ENCODE results near the gene PCDH15.
A peak's percentile ranks its signal among the peaks of the same experiment; 100 is the strongest.

Gene PCDH15

DNA sequence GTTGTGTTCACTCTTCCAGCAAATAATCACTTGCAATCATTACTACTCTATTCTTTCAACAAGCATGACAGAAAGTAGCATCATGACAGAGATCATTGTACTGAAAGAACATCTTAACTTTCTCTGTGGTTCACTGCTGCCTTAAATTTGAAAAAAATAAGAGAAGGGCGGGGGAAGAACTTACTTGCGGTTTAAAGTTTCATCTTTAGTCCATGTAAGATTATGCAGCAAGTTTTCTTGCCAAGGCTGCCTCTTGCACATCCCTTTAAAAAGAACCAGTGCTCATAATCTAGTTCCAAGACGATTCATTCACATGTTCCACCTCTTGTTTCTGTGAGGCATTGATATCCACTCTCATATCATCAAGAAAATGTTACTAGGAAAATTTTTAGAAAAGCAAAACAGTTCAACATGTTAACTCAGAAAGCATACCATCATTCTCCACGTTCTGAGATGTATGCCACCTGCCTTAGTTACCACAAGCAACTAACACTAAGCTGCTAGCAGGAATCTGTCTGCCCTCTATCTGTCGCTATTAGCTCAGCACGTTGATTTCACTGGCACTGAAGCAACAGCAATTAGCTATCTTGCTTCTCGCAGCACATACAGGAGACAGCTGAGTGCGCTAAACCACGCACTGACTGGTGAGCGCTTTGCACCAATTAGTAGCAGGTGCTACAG is at the start of gene PCDH15:
Gene PCDH15 (minus strand): TSS at position 491 of the 681 bp plus-strand sequence. CDS start 136,969 bp downstream, outside the sequence.
- DNase-seq = peak; percentile 12

DNA sequence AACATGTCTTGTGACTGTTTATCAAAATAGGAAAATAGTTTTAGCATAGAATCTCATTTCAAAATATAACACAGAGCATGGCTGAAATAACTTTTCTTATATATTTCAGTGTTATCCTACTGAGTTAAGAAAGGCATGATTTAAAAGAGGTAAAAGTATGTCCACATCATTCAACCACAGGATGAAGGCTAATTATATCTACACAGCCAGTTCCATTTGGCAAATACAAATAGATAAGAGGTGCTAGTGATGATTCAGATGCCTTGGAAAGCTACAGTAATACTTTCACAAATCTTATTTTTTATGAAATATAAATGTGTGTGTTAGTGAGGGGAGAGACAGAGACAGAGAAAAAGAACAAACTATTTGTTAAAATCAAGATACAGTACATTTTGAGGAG is 42.9 kb upstream of the PCDH15 start:
- no peak for DNase-seq

GRCh38 chr10:54843085-54843646 is 42.1 kb upstream of the PCDH15 start:
- no peak for DNase-seq

GRCh38 chr10:54837479-54837878 is 36.4 kb upstream of the PCDH15 start:
- DNase-seq = no peak

- DNase-seq = no peak
Observed at GRCh38 chr10:54833029-54833428, 32.0 kb upstream of the PCDH15 start.

- no peak for DNase-seq
Observed at GRCh38 chr10:54826994-54827560, 26.0 kb upstream of the PCDH15 start.

GRCh38 chr10:54815583-54815982 is 14.6 kb upstream of the PCDH15 start:
- no peak for DNase-seq

GRCh38 chr10:54808186-54808935 is 7.3 kb upstream of the PCDH15 start:
- no peak for DNase-seq

DNA sequence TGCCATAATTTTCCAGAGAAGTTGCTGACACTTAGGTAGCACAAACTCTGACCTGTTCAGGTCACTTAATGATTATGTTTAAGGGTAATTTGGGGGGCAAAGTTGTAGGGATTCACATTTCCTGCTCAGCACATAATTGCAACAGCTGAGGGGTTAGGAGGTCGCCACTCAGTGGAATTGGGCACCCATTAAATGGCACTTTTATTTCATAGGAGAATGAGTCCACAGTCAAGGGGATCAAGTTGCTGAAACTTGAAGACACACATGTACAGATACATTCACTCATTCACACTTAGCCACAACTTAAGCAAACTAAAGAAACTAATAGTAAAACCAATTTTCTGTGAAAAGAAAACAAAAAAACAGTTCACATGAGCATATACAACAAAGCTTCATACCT is 1.5 kb downstream of the PCDH15 start:
- no peak for DNase-seq

DNA sequence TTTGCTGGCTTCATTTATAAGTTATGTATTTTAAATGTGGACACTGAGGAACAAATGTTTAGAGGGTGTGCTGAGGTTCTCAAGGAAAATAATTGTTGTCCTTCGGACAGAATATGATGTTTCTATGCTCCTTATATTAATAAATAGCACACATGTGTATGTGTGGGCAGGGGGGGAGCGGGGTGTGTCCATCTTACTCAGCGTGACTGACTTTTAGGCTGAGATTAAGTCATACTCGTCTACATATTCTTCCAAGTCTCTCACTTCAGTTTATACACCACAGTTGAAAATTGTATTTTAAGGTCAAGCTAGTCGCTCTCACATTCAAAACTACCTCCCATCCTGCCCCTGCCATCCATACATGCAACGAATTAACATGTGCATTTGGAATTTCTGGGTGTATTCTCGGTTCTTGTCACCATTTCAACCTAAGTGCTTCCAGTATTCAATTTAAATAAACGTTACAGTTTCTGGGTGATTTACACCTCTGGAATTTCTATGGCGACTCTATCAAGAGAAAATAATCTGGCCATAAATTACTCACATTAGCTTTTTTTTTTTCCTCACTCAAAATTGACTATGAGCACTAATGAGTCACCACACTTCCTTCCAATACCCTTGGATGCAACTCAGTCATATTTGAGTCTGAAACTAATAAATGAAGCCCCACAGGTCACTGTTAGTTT is 3.3 kb downstream of the PCDH15 start:
- no peak for DNase-seq

DNA sequence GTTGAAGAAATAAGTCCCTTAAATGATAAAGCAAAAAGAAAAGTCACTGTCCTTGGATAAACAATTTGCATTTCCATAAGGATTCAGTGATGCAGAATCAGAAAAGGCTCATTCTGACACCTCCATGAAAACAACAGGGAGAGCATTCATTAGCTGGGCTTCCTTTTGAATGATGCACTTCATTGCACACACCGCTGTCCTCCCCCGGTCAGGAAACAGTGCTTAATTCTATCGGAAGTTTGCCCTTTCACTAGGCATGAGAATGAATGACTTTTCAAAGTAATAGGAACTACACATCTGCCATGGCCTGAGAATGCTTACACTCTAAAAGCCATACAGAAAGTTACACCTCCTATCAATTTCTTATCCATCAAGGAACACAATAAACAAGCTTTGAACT is 4.2 kb downstream of the PCDH15 start:
- DNase-seq = no peak

DNA sequence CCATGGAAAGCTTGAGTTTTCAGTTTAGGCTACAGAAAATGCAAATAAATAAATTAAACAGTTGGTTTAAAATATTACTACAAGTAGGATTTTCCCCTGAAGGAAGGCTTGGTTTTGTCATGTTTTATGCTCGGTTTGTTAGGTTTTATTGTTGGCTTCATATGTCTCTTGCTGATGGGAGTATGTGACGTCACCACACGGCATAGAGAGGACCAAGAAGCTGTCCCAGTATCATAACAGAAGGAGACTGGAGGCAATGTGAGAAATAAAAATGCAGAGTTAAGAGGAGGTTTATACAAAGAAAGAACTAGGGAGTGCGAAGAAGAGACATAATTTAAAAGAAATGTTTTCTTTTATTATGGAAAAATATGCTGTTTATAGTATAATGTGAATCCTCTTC is 24.4 kb downstream of the PCDH15 start:
- DNase-seq = no peak

GRCh38 chr10:54772468-54773122 is 28.4 kb downstream of the PCDH15 start:
- no peak for DNase-seq

- DNase-seq = no peak
Observed at GRCh38 chr10:54769051-54769450, 32.0 kb downstream of the PCDH15 start.

DNA sequence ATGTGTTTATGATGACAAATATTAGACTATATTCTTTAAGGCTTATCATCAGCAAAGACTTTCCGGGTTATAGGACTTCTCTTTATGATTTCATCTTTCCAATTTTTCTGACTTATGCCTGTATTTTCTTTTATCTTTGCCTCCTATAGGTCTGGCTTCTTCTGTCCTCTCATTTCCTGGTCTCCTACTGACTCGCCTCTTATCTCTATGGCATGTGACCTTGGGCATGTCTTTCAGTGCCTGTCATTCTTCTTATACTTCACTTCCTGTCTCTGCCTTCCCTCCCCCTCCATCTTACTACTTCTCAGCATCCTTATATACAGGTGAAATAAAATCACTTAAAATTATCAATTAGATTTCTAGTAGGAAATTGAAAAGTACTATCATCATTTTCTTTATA is 42.2 kb downstream of the PCDH15 start:
- no peak for DNase-seq

- no peak for DNase-seq
Observed at GRCh38 chr10:54749623-54750022, 51.4 kb downstream of the PCDH15 start.

- no peak for DNase-seq
Observed at GRCh38 chr10:54745436-54745835, 55.6 kb downstream of the PCDH15 start.

DNA sequence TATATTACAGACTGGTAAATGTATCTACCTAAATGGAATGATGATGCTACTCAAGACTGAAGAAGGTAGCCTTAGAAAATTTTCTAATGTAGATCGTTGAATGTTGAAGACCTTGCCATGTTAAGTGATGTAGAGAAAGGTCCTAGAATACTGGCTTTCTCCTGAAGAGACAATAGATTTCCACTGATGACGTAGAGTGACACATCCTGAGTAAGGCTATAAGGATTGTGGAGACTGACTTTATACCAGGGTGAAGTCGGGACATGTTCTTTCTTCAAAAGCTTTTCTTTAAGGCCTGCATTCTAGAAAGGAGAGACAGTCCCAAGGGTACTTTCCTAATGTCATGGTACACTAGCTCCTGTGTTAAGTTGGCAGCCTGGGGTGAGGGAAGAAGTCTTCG is 58.6 kb downstream of the PCDH15 start:
- DNase-seq = no peak

GRCh38 chr10:54728511-54728910 is 72.5 kb downstream of the PCDH15 start:
- DNase-seq = no peak

- no peak for DNase-seq
Observed at GRCh38 chr10:54722075-54722474, 79.0 kb downstream of the PCDH15 start.

DNA sequence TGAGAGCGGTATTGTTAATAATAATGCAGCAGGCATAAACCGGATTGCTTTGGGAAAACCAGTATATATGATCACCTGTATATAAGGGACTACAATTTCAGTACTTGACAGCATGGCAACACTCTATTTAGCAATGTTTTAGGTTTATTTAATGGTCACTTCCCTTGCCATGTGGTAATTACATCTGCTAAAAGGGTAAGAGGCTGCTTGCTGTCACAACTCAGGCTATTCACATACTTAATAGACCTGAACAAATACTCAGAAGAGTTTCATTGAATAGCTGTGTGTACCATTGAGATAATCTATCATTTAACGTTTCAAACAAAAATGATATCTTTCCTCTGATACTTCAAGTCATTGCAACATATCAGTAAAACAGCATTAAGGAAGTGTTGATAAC is 90.1 kb downstream of the PCDH15 start:
- DNase-seq = no peak

GRCh38 chr10:54708591-54708990 is 92.4 kb downstream of the PCDH15 start:
- no peak for DNase-seq

GRCh38 chr10:54708021-54708420 is 93.0 kb downstream of the PCDH15 start:
- no peak for DNase-seq

Measured in NCI-H510A (cell line).